ENCODE data around the gene CLRN2. TPM values are rescaled to one million over a fixed set of nuclear protein-coding genes. Genes with fewer than 3 reads are reported as not detected.

Gene CLRN2
- total and polyA plus RNA-seq, 9 of the 15 experiments (the other 6 are each of a cell fraction or from before 2014, with no cell fraction given), result not detected

GRCh38 chr4:17511950-17512795, 2.8 kb upstream of the CLRN2 start, which contains the start of gene QDPR (continued):
- TF ChIP-seq CHD1 (IDR thresholded peaks at IDR 0.05; ENCODE audit: low read length) (no peak), NRF1 (conservative IDR thresholded peaks at IDR 0.05 in 1 of 2, IDR thresholded peaks at IDR 0.05 in 1 of 2) (peak; percentile 44 to 50; a peak in 2 of 4 replicates), ZNF140 (CRISPR knock-in tag; IDR thresholded peaks at IDR 0.05) (no peak), HNRNPUL1 (IDR thresholded peaks at IDR 0.05; ENCODE audit: low read length) (no peak), HMG20A (CRISPR knock-in tag; conservative IDR thresholded peaks at IDR 0.05) (no peak), POLR2B (IDR thresholded peaks at IDR 0.05; ENCODE audit: low read depth, partially characterized antibody) (no peak), ZNF79 (CRISPR knock-in tag; IDR thresholded peaks at IDR 0.05; ENCODE audit: low read depth) (no peak), ZNF253 (CRISPR knock-in tag; conservative IDR thresholded peaks at IDR 0.05) (no peak), SIRT6 (IDR thresholded peaks at IDR 0.05; ENCODE audit: low read depth, low read length) (no peak), ARNT (IDR thresholded peaks at IDR 0.05) (no peak), STAT5B (CRISPR knock-in tag; IDR thresholded peaks at IDR 0.05) (no peak), HDAC1 (IDR thresholded peaks at IDR 0.05) (no peak), PHF20 (IDR thresholded peaks at IDR 0.05; ENCODE audit: partially characterized antibody) (no peak), SMARCA5 (IDR thresholded peaks at IDR 0.05) (no peak), HMG20B (CRISPR knock-in tag; IDR thresholded peaks at IDR 0.05) (no peak), SMARCB1 (IDR thresholded peaks at IDR 0.05; ENCODE audit: insufficient read length, low read depth) (peak; percentile 82), MCM7 (IDR thresholded peaks at IDR 0.05) (no peak), ARID3B (CRISPR knock-in tag; IDR thresholded peaks at IDR 0.05; ENCODE audit: borderline replicate concordance) (no peak), SMAD3 (CRISPR knock-in tag; conservative IDR thresholded peaks at IDR 0.05) (no peak), ZBTB26 (CRISPR knock-in tag; IDR thresholded peaks at IDR 0.05) (no peak), CHD2 (IDR thresholded peaks at IDR 0.05; ENCODE audit: low read depth, low read length) (no peak), PRMT5 (CRISPR knock-in tag; IDR thresholded peaks at IDR 0.05) (no peak), ZFP1 (CRISPR knock-in tag; IDR thresholded peaks at IDR 0.05) (no peak), BRF1 (IDR thresholded peaks at IDR 0.05; ENCODE audit: borderline replicate concordance, extremely low read depth, insufficient read length) (no peak), ZNF384 (IDR thresholded peaks at IDR 0.05; ENCODE audit: low read depth, low read length) (no peak), ZNF445 (CRISPR knock-in tag; IDR thresholded peaks at IDR 0.05; ENCODE audit: low read depth) (no peak), USF2 (CRISPR knock-in tag; IDR thresholded peaks at IDR 0.05) (no peak)

Measured in K562 (cell line).